ENCODE results near the gene STBD1. TPM values are rescaled to one million over a fixed set of nuclear protein-coding genes. Genes with fewer than 3 reads are reported as not detected.
A peak's percentile ranks its signal among the peaks of the same experiment; 100 is the strongest.

Gene STBD1
- 0.14 and 0.35 TPM in 2 replicates for total RNA-seq

GRCh38 chr4:76305971-76306881, at the start of gene STBD1:
Gene STBD1, plus strand, starts transcription at chr4:76306733. Its CDS starts 37 bp downstream, at chr4:76306770.
- DNase-seq = peak; percentile 83
- peaks cover 34% of the 10 kb centered on the region for H3K4me1 Mint-ChIP-seq
- peaks cover 5% of the 10 kb centered on the region for H3K36me3 Mint-ChIP-seq (ENCODE audit: low read depth)
- peak within 1 kb of the TSS; percentile 61 for H3K27ac Mint-ChIP-seq
- peaks cover 33% of the 10 kb centered on the region for H3K27me3 Mint-ChIP-seq
- intact Hi-C loops (cut with micrococcal nuclease) = loop anchor here (2.0 to 10.0 kb wide), 3 partner anchors 93 to 311 kb away; partner anchors contain the start of genes CXCL10, SCARB2 and SDAD1
- H3K9me3 Mint-ChIP-seq = no peaks in the 10 kb centered on the region
- peak within 1 kb of the TSS; percentile 68 for H3K4me3 Mint-ChIP-seq

- Mint-ChIP-seq H3K27me3 (peaks cover 61% of the 10 kb centered on the region), H3K4me1 (no peaks in the 10 kb centered on the region), H3K9me3 (no peaks in the 10 kb centered on the region), H3K27ac (no peak overlapping the region), H3K36me3 (ENCODE audit: low read depth) (no peaks in the 10 kb centered on the region), H3K4me3 (no peak overlapping the region)
- no peak for DNase-seq
- intact Hi-C loops (cut with micrococcal nuclease) = no loop called here
Observed at GRCh38 chr4:76256968-76257367, 49.6 kb upstream of the STBD1 start.

GRCh38 chr4:76257824-76258223, 48.7 kb upstream of the STBD1 start:
- H3K27ac Mint-ChIP-seq = no peak overlapping the region
- no peak for DNase-seq
- H3K36me3 Mint-ChIP-seq (ENCODE audit: low read depth) = no peaks in the 10 kb centered on the region
- H3K9me3 Mint-ChIP-seq = no peaks in the 10 kb centered on the region
- H3K27me3 Mint-ChIP-seq = peaks cover 52% of the 10 kb centered on the region
- no peaks in the 10 kb centered on the region for H3K4me1 Mint-ChIP-seq
- H3K4me3 Mint-ChIP-seq = no peak overlapping the region
- intact Hi-C loops (cut with micrococcal nuclease) = no loop called here

GRCh38 chr4:76260571-76260970, 46.0 kb upstream of the STBD1 start:
- intact Hi-C loops (cut with micrococcal nuclease) = no loop called here
- no peaks in the 10 kb centered on the region for H3K9me3 Mint-ChIP-seq
- H3K27me3 Mint-ChIP-seq = peaks cover 34% of the 10 kb centered on the region
- no peaks in the 10 kb centered on the region for H3K36me3 Mint-ChIP-seq (ENCODE audit: low read depth)
- H3K4me1 Mint-ChIP-seq = no peaks in the 10 kb centered on the region
- H3K27ac Mint-ChIP-seq = no peak overlapping the region
- no peak overlapping the region for H3K4me3 Mint-ChIP-seq
- DNase-seq = no peak

GRCh38 chr4:76265631-76266218, 40.8 kb upstream of the STBD1 start:
- Mint-ChIP-seq H3K36me3 (ENCODE audit: low read depth) (no peaks in the 10 kb centered on the region), H3K27ac (no peak overlapping the region), H3K4me1 (no peaks in the 10 kb centered on the region), H3K9me3 (no peaks in the 10 kb centered on the region), H3K4me3 (no peak overlapping the region), H3K27me3 (peaks cover 10% of the 10 kb centered on the region)
- DNase-seq = no peak
- intact Hi-C loops (cut with micrococcal nuclease) = no loop called here

GRCh38 chr4:76266627-76267026, 39.9 kb upstream of the STBD1 start:
- no peak overlapping the region for H3K27ac Mint-ChIP-seq
- H3K9me3 Mint-ChIP-seq = no peaks in the 10 kb centered on the region
- H3K4me1 Mint-ChIP-seq = no peaks in the 10 kb centered on the region
- H3K27me3 Mint-ChIP-seq = peaks cover 10% of the 10 kb centered on the region
- no peak for DNase-seq
- intact Hi-C loops (cut with micrococcal nuclease) = no loop called here
- H3K36me3 Mint-ChIP-seq (ENCODE audit: low read depth) = no peaks in the 10 kb centered on the region
- no peak overlapping the region for H3K4me3 Mint-ChIP-seq

- Mint-ChIP-seq H3K27ac (no peak overlapping the region), H3K36me3 (ENCODE audit: low read depth) (no peaks in the 10 kb centered on the region), H3K4me3 (no peak overlapping the region), H3K27me3 (peaks cover 13% of the 10 kb centered on the region), H3K4me1 (no peaks in the 10 kb centered on the region), H3K9me3 (no peaks in the 10 kb centered on the region)
- intact Hi-C loops (cut with micrococcal nuclease) = no loop called here
- DNase-seq = no peak
Observed at GRCh38 chr4:76267811-76268210, 38.7 kb upstream of the STBD1 start.

GRCh38 chr4:76270244-76271175, 36.0 kb upstream of the STBD1 start:
- H3K27me3 Mint-ChIP-seq = peaks cover 29% of the 10 kb centered on the region
- no peak for DNase-seq
- H3K4me1 Mint-ChIP-seq = no peaks in the 10 kb centered on the region
- H3K4me3 Mint-ChIP-seq = no peak overlapping the region
- H3K27ac Mint-ChIP-seq = no peak overlapping the region
- H3K9me3 Mint-ChIP-seq = no peaks in the 10 kb centered on the region
- no peaks in the 10 kb centered on the region for H3K36me3 Mint-ChIP-seq (ENCODE audit: low read depth)
- intact Hi-C loops (cut with micrococcal nuclease) = no loop called here

- no peak for DNase-seq
- H3K4me3 Mint-ChIP-seq = no peak overlapping the region
- no peaks in the 10 kb centered on the region for H3K9me3 Mint-ChIP-seq
- H3K36me3 Mint-ChIP-seq (ENCODE audit: low read depth) = no peaks in the 10 kb centered on the region
- no peak overlapping the region for H3K27ac Mint-ChIP-seq
- intact Hi-C loops (cut with micrococcal nuclease) = no loop called here
- no peaks in the 10 kb centered on the region for H3K4me1 Mint-ChIP-seq
- H3K27me3 Mint-ChIP-seq = peaks cover 32% of the 10 kb centered on the region
Observed at GRCh38 chr4:76271248-76271647, 35.3 kb upstream of the STBD1 start.

GRCh38 chr4:76272073-76272472, 34.5 kb upstream of the STBD1 start:
- peaks cover 32% of the 10 kb centered on the region for H3K27me3 Mint-ChIP-seq
- DNase-seq = no peak
- no peaks in the 10 kb centered on the region for H3K9me3 Mint-ChIP-seq
- intact Hi-C loops (cut with micrococcal nuclease) = no loop called here
- H3K27ac Mint-ChIP-seq = no peak overlapping the region
- no peak overlapping the region for H3K4me3 Mint-ChIP-seq
- no peaks in the 10 kb centered on the region for H3K36me3 Mint-ChIP-seq (ENCODE audit: low read depth)
- H3K4me1 Mint-ChIP-seq = no peaks in the 10 kb centered on the region

GRCh38 chr4:76272582-76272981, 34.0 kb upstream of the STBD1 start:
- Mint-ChIP-seq H3K9me3 (no peaks in the 10 kb centered on the region), H3K27me3 (peaks cover 33% of the 10 kb centered on the region), H3K4me1 (no peaks in the 10 kb centered on the region), H3K36me3 (ENCODE audit: low read depth) (no peaks in the 10 kb centered on the region), H3K27ac (no peak overlapping the region), H3K4me3 (no peak overlapping the region)
- DNase-seq = no peak
- intact Hi-C loops (cut with micrococcal nuclease) = no loop called here

GRCh38 chr4:76272999-76273398, 33.5 kb upstream of the STBD1 start:
- H3K4me3 Mint-ChIP-seq = no peak overlapping the region
- H3K27me3 Mint-ChIP-seq = peaks cover 36% of the 10 kb centered on the region
- no peaks in the 10 kb centered on the region for H3K4me1 Mint-ChIP-seq
- no peak overlapping the region for H3K27ac Mint-ChIP-seq
- intact Hi-C loops (cut with micrococcal nuclease) = no loop called here
- DNase-seq = no peak
- no peaks in the 10 kb centered on the region for H3K9me3 Mint-ChIP-seq
- no peaks in the 10 kb centered on the region for H3K36me3 Mint-ChIP-seq (ENCODE audit: low read depth)

- no peak for DNase-seq
- H3K36me3 Mint-ChIP-seq (ENCODE audit: low read depth) = no peaks in the 10 kb centered on the region
- no peaks in the 10 kb centered on the region for H3K4me1 Mint-ChIP-seq
- no peak overlapping the region for H3K4me3 Mint-ChIP-seq
- intact Hi-C loops (cut with micrococcal nuclease) = no loop called here
- H3K27ac Mint-ChIP-seq = no peak overlapping the region
- no peaks in the 10 kb centered on the region for H3K9me3 Mint-ChIP-seq
- peaks cover 38% of the 10 kb centered on the region for H3K27me3 Mint-ChIP-seq
Observed at GRCh38 chr4:76275486-76276124, 30.9 kb upstream of the STBD1 start.

Data from activated CD4-positive, alpha-beta T cell treated with anti-CD3 and anti-CD28 coated beads, Interleukin-2, amount 10 ng/mL, durations not matched to agents 24 days and 14 days (primary cell).